GM12875 (cell line): Measurements from ENCODE around the gene PEX11A.

Experiments
- H3K4me3 ChIP-seq: one replicate; pipeline ENCODE4 v1.5.1; 2011; ENCODE audit warnings: low read depth, low read length, control low read depth
- CTCF ChIP-seq: IDR thresholded peaks from 2 replicates; pipeline ENCODE4 v1.5.1; 2011; ENCODE audit warnings: low read depth, mild to moderate bottlenecking, control low read depth, inconsistent platforms, low read length, moderate library complexity, borderline replicate concordance; ENCODE audit not compliant: insufficient read depth

The PEX11A gene

GRCh38 chr15:89649716-89650115 is 40.8 kb downstream of the PEX11A start:
- no peak for TF ChIP-seq CTCF
- no peak overlapping the region for H3K4me3 ChIP-seq

GRCh38 chr15:89649013-89649625 is 41.4 kb downstream of the PEX11A start:
- no peak for TF ChIP-seq CTCF
- H3K4me3 ChIP-seq = no peak overlapping the region

- H3K4me3 ChIP-seq = no peak overlapping the region
- no peak for TF ChIP-seq CTCF
Observed at GRCh38 chr15:89648106-89649012, 42.2 kb downstream of the PEX11A start.

- no peak overlapping the region for H3K4me3 ChIP-seq
- TF ChIP-seq CTCF = peak; percentile 89
Observed at GRCh38 chr15:89647191-89647851, 43.2 kb downstream of the PEX11A start.

- no peak overlapping the region for H3K4me3 ChIP-seq
- no peak for TF ChIP-seq CTCF
Observed at GRCh38 chr15:89646416-89647141, 44.0 kb downstream of the PEX11A start.

- TF ChIP-seq CTCF = no peak
- H3K4me3 ChIP-seq = no peak overlapping the region
Observed at GRCh38 chr15:89645680-89646079, 44.9 kb downstream of the PEX11A start.
